GM21526 (cell line): ENCODE results near the gene KIR3DL2.
"Not testable (repeated sequence)": the region's sequence is repeated elsewhere in the genome, so short reads cannot be mapped to it uniquely, and the experiment has no call there.

Source experiments
- ATAC-seq: cut with Tn5 transposase; IDR thresholded peaks from one replicate; pipeline ENCODE4 v1.9.1; 2021; ENCODE audit warnings: moderate library complexity; ENCODE audit not compliant: unreplicated experiment, low FRiP score

The KIR3DL2 gene

DNA sequence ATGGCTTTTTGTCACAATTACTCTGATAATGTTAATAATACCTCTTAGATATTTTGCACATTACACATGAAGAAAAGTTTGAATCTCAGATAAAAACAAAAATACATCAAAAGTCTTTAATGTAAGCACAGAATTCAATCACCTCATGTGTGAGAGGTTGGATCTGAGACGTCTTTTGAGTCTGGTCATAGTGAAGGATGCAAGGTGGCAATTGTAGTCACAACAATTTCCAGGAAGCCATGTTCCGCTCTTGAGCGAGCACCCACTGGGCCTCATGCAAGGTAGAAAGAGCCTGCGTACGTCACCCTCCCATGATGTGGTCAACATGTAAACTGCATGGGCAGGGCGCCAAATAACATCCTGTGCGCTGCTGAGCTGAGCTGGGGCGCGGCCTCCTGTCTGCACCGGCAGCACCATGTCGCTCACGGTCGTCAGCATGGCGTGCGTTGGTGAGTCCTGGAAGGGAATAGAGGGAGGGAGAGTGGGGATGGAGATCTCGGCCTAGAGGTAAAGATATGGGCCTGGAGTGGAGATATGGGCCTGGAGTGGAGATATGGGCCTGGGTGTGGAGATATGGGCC, at the start of gene KIR3DL2:
TSS of gene KIR3DL2 (plus strand) at position 383 of the 580 bp plus-strand sequence. CDS start at position 416, 33 bp downstream.
- not testable (repeated sequence) for ATAC-seq

DNA sequence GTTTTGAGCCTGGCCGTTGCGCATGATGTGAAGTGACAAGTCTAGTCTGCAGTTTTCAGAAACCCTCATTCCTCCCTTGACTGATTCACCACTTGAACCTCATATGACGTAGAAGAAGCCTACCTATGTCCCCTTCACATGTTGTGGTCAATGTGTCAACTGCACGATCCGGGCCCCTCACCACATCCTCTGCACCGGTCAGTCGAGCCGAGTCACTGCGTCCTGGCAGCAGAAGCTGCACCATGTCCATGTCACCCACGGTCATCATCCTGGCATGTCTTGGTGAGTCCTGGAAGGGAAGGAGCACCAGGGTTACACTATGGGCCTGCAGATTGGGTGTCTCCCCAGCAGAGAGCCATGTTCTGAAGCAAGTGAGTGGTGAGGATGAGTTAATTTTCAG, 46.8 kb upstream of the KIR3DL2 start, which contains the start of gene KIR2DL4:
TSS of gene KIR2DL4 (plus strand) at position 201 of the 400 bp plus-strand sequence. CDS start at position 243, 42 bp downstream.
- no peak for ATAC-seq

DNA sequence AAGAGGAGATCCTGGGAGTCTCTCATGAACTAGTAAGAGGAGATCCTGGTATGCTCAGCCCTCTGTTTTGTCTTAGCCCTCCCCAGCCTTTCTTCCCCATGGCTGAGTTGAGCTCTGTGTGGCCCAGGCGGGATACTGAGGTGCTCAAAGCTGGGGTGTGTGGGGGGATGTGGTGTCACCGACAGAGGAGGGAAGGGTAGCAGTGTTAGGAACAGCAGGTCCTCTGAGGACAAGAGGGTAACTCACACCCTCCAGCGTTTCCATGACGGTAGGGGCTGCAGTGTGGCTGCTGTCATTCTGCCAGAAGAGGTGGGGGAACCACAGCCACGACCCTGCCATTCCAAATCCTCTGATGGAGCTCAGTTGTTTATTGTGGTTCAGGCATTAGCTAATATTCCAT, 46.1 kb upstream of the KIR3DL2 start:
- no peak for ATAC-seq

DNA sequence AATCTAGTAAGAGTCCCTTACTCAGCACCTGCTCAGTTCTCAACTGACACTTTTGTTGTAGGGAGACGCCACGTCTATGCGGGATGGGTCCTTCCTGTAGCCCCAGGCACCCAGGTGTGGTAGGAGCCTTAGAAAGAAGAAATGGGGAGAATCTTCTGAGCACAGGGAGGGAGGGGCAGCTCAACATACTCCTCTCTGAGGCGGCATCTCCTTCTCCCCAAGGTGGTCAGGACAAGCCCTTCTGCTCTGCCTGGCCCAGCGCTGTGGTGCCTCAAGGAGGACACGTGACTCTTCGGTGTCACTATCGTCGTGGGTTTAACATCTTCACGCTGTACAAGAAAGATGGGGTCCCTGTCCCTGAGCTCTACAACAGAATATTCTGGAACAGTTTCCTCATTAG, 45.7 kb upstream of the KIR3DL2 start:
- ATAC-seq: no peak

DNA sequence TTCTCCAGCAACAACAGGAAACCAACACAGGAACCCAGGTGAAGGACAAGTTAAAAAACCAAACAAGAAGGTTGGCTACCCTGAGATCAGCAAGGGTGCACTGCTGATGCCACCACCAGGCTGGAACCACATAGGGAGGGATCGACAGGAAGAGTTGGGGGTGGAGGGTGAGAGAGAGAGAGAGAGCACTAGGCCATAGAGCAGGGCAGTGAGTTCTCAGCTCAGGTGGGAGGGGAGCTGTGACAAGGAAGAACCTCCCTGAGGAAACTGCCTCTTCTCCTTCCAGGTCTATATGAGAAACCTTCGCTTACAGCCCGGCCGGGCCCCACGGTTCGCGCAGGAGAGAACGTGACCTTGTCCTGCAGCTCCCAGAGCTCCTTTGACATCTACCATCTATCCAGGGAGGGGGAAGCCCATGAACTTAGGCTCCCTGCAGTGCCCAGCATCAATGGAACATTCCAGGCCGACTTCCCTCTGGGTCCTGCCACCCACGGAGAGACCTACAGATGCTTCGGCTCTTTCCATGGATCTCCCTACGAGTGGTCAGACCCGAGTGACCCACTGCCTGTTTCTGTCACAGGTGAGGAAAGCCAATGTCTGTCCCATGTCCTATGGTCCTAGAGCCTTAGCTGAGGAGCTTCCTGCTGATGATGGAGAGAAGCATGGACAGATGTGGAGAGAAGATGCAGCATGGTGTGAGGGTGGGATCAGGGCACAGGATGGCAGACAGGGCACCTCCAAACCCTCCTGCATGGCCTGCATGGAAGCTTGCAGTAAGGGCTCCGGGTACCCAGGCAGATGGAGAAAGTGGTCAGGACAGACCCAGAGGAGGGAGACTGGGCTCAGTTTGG, 44.4 kb upstream of the KIR3DL2 start:
- ATAC-seq: no peak

DNA sequence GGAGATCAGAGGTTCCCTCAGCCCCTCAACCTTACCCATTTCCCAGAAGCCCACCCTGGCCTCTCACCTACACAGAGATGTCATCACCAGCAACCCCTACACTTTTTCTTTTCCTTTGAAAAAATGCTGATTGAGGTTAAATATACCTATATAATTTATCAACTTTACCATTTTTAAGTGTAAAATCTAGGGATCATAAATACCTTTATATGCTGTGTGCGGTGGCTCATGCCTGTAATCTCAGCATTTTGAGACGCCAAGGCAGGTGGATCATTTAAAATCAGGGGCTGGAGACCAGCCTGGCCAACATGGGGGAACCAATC, 43.8 kb upstream of the KIR3DL2 start:
- ATAC-seq: no peak

DNA sequence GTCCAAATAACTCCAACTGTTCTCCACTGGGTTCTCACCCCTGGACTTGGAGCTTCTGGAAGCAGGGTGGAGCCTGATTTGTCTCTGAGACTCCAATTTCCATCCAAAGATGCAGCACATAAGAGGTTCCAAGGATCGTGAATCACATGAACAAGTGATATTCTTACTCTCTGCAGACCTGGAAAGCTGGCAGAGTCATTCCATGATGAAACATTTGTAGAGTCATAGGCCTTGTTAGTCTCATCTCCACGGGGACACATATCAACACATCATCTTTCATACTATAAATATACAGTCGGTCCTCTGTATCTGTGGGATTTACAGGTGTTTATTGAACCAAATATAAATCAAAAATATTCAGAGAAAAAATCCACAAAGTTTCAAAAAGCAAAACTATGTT, 35.7 kb upstream of the KIR3DL2 start:
- ATAC-seq: not testable (repeated sequence)

DNA sequence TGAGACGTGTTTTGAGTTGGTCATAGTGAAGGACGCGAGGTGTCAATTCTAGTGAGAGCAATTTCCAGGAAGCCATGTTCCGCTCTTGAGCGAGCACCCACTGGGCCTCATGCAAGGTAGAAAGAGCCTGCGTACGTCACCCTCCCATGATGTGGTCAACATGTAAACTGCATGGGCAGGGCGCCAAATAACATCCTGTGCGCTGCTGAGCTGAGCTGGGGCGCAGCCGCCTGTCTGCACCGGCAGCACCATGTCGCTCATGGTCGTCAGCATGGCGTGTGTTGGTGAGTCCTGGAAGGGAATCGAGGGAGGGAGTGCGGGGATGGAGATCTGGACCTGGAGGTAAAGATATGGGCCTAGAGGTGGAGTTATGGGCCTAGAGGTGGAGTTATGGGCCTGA, 34.0 kb upstream of the KIR3DL2 start, which contains the start of gene KIR3DL1:
TSS of gene KIR3DL1 (plus strand) at position 218 of the 400 bp plus-strand sequence.
- ATAC-seq: not testable (repeated sequence)

DNA sequence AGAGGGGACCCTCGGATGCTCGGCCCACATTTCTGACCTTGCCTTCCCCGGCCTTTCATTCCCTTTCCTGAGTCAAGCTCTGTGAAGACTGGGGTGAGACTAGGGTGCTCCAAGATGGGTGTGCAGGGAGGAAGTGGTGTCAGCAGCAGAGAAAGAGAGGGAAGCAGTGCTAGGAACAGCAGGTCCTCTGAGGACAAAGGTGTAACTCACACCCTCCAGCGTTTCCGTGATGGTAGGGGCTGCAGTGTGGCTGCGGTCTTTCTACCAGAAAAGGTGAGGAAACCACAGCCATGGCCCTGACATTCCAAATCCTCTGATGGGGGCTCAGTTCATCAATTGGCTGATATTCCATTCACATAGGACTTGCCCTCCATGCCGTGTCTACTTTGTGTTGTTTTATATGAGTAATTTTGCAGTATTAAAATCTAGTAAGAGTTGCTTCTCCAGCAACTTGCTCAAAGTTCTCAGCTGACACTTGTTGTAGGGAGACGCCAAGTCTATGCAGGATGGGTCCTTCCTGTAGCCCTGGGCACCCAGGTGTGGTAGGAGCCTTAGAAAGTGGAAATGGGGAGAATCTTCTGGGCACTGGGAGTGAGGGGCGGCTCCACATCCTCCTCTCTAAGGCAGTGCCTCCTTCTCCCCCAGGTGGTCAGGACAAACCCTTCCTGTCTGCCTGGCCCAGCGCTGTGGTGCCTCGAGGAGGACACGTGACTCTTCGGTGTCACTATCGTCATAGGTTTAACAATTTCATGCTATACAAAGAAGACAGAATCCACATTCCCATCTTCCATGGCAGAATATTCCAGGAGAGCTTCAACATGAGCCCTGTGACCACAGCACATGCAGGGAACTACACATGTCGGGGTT, 32.3 kb upstream of the KIR3DL2 start:
- ATAC-seq: no peak

DNA sequence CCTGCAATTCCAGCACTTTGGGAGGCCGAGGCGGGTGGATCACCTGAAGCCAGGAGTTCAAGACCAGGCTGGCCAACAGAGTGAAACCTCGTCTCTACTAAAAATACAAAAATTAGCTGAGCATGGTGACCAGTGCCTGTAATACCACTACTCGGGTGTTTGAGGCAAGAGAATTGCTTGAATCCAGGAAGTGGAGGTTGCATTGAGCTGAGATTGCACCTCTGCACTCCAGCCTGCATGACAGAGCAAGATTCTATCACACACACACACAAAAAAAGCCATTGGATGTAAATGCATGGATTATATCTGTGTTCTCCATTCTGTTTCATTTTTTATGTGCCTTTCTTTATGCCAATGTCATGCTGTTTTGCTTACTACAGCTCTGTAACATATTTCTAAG, 25.8 kb upstream of the KIR3DL2 start:
- not testable (repeated sequence) for ATAC-seq

DNA sequence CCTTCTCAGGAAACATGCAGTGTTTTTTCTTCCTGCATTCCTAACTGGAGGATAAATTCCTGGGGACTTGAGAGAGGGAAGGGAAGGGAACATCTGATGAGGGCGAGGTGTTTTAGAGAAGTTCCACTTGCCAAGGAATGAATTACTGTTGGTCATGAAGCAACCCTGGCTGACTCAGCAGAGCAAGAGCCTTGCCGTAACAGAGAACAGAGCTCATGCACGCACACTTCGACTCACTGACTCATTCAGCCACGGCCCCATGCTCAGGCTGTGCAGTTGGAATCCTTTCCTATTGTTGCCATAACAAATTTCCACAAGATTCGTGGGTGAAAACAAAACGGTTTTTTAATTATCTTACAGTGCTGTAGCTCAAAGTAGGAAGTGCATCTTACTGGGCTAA, 24.9 kb upstream of the KIR3DL2 start:
- not testable (repeated sequence) for ATAC-seq

DNA sequence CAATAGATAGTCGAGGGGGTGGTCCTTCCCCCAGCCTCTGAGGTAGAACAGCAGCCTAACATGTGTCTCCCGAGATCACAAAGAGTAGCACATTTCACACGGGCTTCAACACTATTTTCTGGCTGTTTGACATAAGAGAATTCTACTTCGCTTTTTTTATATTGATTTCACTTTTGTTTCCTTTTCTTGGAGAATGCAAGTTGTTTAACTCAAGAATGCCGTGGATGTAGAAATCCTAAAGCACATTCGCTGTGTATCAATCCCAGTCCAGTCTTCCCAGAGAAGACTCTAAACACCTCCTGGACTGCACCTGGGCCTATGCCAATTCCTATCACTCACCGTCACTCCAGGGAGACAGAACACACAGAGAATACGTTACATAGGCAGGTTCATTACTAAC, 22.2 kb upstream of the KIR3DL2 start:
- ATAC-seq: not testable (repeated sequence)

DNA sequence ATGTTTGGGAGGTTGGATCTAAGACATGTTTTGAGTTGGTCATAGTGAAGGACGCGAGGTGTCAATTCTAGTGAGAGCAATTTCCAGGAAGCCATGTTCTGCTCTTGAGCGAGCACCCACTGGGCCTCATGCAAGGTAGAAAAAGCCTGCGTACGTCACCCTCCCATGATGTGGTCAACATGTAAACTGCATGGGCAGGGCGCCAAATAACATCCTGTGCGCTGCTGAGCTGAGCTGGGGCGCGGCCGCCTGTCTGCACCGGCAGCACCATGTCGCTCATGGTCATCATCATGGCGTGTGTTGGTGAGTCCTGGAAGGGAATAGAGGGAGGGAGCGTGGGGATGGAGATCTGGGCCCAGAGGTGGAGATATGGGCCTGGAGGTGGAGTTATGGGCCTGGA, 17.7 kb upstream of the KIR3DL2 start, which contains the start of gene KIR2DS4:
TSS of gene KIR2DS4 (plus strand) at position 181 of the 400 bp plus-strand sequence.
- not testable (repeated sequence) for ATAC-seq

DNA sequence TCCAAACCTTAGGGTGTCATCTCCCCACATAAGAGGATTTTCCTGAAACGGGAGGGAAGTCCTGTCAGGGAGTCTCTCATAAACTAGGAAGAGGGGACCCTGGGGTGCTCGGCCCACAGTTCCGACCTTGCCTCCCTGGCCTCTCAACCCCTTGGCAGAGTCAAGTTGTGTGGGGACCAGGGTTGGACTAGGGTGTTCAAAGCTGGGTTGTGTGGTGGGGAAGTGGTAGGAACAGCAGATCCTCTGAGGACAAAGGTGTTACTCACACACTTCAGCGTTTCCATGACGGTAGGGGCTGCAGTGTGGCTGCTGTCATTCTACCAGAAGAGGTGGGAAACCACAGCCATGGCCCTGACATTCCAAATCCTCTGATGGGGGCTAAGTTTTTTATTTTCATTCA, 15.1 kb upstream of the KIR3DL2 start:
- not testable (repeated sequence) for ATAC-seq

DNA sequence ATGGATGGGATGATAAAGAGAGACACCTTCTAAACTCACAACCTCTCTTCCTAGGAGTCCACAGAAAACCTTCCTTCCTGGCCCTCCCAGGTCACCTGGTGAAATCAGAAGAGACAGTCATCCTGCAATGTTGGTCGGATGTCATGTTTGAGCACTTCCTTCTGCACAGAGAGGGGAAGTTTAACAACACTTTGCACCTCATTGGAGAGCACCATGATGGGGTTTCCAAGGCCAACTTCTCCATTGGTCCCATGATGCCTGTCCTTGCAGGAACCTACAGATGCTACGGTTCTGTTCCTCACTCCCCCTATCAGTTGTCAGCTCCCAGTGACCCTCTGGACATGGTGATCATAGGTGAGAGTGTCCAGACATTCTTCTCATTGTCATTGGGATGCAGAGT, 12.7 kb upstream of the KIR3DL2 start:
- ATAC-seq: not testable (repeated sequence)

DNA sequence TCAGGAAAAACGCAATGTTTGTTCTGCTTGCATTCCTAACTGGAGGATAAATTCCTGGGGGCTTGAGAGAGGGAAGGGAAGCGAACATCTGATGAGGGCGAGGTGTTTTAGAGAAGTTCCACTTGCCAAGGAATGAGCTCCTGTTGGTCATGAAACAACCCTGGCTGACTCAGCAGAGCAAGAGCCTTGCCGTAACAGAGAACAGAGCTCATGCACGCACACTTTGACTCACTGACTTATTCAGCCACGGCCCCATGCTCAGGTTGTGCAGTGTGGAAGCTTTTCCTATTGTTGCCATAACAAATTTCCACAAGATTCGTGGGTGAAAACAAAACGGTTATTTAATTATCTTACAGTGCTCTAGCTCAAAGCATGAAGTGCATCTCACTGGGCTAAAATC, 7.1 kb upstream of the KIR3DL2 start:
- not testable (repeated sequence) for ATAC-seq

DNA sequence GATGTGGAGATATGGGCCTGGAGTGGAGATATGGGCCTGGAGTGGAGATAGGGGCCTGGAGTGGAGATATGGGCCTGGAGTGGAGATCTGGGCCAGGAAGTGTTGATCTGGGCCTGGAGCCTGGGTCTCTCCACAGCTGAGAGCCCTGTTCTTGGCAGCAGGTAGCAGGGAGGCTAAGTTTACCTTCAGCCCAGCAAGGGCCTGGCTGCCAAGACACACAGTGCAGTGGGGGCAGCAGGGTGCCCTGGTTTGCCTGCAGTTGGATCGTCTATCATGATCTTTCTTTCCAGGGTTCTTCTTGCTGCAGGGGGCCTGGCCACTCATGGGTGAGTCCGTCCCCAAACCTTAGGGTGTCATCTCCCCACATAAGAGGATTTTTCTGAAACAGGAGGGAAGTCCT, 687 bp downstream of the KIR3DL2 start:
- no peak for ATAC-seq

DNA sequence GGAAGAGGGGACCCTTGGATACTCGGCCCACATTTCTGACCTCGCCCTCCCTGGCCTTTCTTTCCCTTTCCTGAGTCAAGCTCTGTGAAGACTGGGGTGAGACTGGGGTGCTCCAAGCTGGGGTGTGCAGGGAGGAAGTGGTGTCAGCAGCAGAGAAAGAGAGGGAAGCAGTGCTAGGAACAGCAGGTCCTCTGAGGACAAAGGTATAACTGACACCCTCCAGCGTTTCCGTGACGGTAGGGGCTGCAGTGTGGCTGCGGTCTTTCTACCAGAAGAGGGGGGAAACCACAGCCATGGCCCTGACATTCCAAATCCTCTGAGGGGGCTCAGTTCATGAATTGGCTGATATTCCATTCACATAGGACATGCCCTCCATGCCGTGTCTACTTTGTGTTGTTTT, 1.1 kb downstream of the KIR3DL2 start:
- ATAC-seq: no peak

DNA sequence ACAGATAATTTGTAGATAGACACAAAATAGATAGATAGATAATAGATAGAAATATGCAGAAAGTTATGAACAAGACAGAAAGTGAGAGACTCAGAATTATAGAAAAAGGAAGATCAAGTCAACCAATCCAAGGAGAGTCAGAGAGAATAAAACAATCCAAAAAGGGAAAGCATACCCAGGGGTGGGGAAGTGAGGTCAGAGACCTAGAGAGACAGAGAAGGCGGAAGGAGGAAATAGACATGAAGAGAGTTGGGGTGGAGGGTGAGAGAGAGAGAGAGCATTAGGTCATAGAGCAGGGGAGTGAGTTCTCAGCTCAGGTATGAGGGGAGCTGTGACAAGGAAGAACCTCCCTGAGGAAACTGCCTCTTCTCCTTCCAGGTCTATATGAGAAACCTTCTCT, 5.0 kb downstream of the KIR3DL2 start:
- not testable (repeated sequence) for ATAC-seq

DNA sequence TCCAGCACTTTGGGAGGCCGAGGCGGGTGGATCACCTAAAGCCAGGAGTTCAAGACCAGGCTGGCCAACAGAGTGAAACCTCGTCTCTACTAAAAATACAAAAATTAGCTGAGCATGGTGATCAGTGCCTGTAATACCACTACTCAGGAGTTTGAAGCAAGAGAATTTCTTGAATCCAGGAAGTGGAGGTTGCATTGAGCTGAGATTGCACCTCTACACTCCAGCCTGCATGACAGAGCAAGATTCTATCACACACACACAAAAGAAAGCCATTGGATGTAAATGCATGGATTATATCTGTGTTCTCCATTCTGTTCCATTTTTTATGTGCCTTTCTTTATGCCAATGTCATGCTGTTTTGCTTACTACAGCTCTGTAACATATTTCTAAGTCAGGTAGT, 8.2 kb downstream of the KIR3DL2 start:
- not testable (repeated sequence) for ATAC-seq

DNA sequence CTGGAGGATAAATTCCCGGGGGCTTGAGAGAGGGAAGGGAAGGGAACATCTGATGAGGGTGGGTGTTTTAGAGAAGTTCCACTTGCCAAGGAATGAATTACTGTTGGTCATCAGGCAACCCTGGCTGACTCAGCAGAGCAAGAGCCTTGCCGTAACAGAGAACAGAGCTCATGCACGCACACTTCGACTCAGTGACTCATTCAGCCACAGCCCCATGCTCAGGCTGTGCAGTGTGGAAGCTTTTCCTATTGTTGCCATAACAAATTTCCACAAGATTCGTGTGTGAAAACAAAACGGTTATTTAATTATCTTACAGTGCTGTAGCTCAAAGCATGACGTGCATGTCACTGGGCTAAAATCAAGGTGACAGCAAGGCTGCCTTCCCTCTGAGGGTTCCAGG, 9.2 kb downstream of the KIR3DL2 start:
- not testable (repeated sequence) for ATAC-seq
